SU-DHL-6 (cell line): ENCODE measurements around the gene ITSN1.

Experiments
- H2AFZ ChIP-seq: fragments of 200-600 bp; sonication (generic); 2 replicates; pipeline ENCODE4 v1.6.1; 2014; ENCODE audit warnings: low read depth, mild to moderate bottlenecking, moderate library complexity, mixed read lengths, antibody characterized with exemption, low read length; ENCODE audit not compliant: severe bottlenecking
- H3F3A ChIP-seq: fragments of 200-600 bp; shearing (Covaris generic); 2 replicates; pipeline ENCODE4 v1.6.0; 2016; ENCODE audit warnings: antibody characterized with exemption, mild to moderate bottlenecking; ENCODE audit not compliant: insufficient read depth
- H3K27ac ChIP-seq: fragments of 200-600 bp; sonication (generic); 2 replicates; pipeline ENCODE4 v1.5.1; 2016; ENCODE audit warnings: low read depth, mild to moderate bottlenecking, low read length, moderate library complexity, mixed read lengths
- H3K27me3 ChIP-seq: fragments of 200-600 bp; sonication (generic), shearing (Covaris generic); 2 replicates; pipeline ENCODE4 v1.6.0; 2014; ENCODE audit warnings: mild to moderate bottlenecking, low read length
- H3K36me3 ChIP-seq: fragments of 200-600 bp; sonication (generic); 2 replicates; pipeline ENCODE4 v1.6.1; 2014; ENCODE audit warnings: mild to moderate bottlenecking, low read length, mixed read lengths
- H3K4me2 ChIP-seq: fragments of 300-600, 200-600 bp; shearing (Covaris generic), sonication (generic); 2 replicates; pipeline ENCODE4 v1.6.0; 2014; ENCODE audit warnings: low read length, low read depth, mild to moderate bottlenecking; ENCODE audit not compliant: poor library complexity, severe bottlenecking
- H3K4me3 ChIP-seq: fragments of 200-600 bp; sonication (generic); 2 replicates; pipeline ENCODE4 v1.5.1; 2014; ENCODE audit warnings: antibody characterized with exemption, low read length, mild to moderate bottlenecking, mixed read lengths; ENCODE audit not compliant: insufficient read depth, poor library complexity, severe bottlenecking
- H3K79me2 ChIP-seq: fragments of 200-600 bp; sonication (generic); 2 replicates; pipeline ENCODE4 v1.6.1; 2014; ENCODE audit warnings: mild to moderate bottlenecking, low read length, moderate library complexity; ENCODE audit not compliant: insufficient read depth
- H3K9ac ChIP-seq: fragments of 200-600 bp; sonication (generic); 2 replicates; pipeline ENCODE4 v1.7.0; 2014; ENCODE audit warnings: mild to moderate bottlenecking, low read length
- H3K9me2 ChIP-seq: fragments of 200-600 bp; sonication (generic); replicated peaks from 2 replicates; pipeline ENCODE4 v1.6.1; 2014; ENCODE audit warnings: low read length; ENCODE audit not compliant: insufficient read depth
- H3K9me3 ChIP-seq: fragments of 200-600 bp; sonication (generic); 2 replicates; pipeline ENCODE4 v1.6.1; 2014; ENCODE audit warnings: low read length, mixed read lengths; ENCODE audit not compliant: insufficient read depth
- H4K20me1 ChIP-seq: fragments of 200-600 bp; sonication (generic); 2 replicates; pipeline ENCODE4 v1.6.1; 2014; ENCODE audit warnings: low read depth, mild to moderate bottlenecking, antibody characterized with exemption, low read length, moderate library complexity, mixed read lengths
- CTCF ChIP-seq: fragments of 200-600 bp; sonication (generic); IDR thresholded peaks from one replicate; pipeline ENCODE4 v1.5.1; 2017; ENCODE audit warnings: antibody characterized with exemption, mild to moderate bottlenecking, low read length, moderate library complexity; ENCODE audit not compliant: insufficient read depth, poor library complexity, severe bottlenecking
- EZH2phosphoT487 ChIP-seq: fragments of 200-600 bp; sonication (generic), shearing (Covaris generic); conservative IDR thresholded peaks from 2 replicates; pipeline ENCODE4 v1.6.1; 2018; ENCODE audit warnings: mild to moderate bottlenecking, antibody characterized with exemption, low read length, moderate library complexity, mixed read lengths

ITSN1 gene

DNA sequence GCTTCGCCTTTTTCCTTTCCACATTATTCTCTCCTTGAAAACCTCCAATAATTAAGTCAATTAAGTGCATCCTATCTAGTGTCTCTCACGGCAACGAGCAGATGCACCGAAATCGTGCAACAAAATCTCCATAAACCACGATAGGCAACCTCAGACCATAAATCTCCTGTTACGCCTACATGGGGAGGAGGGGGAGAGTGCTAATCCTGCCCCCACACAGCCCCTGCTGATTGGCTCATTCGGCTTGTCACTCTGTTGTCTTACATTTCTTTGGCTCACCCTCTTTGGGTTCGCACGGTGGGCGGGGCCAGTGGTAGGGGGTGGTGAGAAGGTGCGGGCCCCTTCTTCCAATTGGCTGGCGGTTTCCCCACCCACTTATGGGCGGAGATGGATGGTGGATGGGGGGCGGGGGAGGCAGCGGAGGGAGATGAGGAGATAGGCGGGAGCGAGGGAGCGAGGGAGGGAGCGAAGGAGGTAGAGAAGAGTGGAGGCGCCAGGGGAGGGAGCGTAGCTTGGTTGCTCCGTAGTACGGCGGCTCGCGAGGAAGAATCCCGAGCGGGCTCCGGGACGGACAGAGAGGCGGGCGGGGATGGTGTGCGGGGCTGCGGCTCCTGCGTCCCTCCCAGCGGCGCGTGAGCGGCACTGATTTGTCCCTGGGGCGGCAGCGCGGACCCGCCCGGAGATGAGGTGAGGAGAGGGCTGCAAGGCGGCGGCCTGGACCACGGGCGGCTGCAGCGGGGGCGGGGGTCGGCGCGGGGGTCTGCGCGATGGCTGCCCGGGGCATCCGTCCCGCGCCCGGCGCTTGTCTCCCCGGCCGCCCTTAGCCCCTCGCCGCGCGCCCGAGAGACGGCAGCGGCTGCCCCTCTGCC lies at the start of gene ITSN1:
Gene ITSN1, plus strand, starts transcription at position 475 of the 869 bp plus-strand sequence. CDS start 76,328 bp downstream, outside the sequence.
- no peaks in the 10 kb centered on the region for H3K9me3 ChIP-seq
- peak within 1 kb of the TSS; percentile 64 for H3K4me3 ChIP-seq
- H3K9ac ChIP-seq: peak within 1 kb of the TSS; percentile 63
- H4K20me1 ChIP-seq: no peaks in the 10 kb centered on the region
- no peaks in the 10 kb centered on the region for H3K9me2 ChIP-seq
- 0 out of 2 replicates have a peak, but pooled peaks cover 5% of the 10 kb centered on the region for H3F3A ChIP-seq
- no peaks in the 10 kb centered on the region for H3K36me3 ChIP-seq
- H3K27ac ChIP-seq: peak within 1 kb of the TSS; percentile 71
- TF ChIP-seq EZH2phosphoT487 (no peak), CTCF (no peak)
- H3K4me2 ChIP-seq: peak within 1 kb of the TSS; percentile 68
- H3K27me3 ChIP-seq: no peaks in the 10 kb centered on the region
- H3K79me2 ChIP-seq: peaks cover 5% of the 10 kb centered on the region; the same call in 1 of the 2 replicates
- H2AFZ ChIP-seq: peak within 1 kb of the TSS; percentile 89

GRCh38 chr21:33598051-33598450 lies 44.2 kb upstream of the ITSN1 start:
- H3K9ac ChIP-seq: no peak overlapping the region
- H3K9me2 ChIP-seq: no peaks in the 10 kb centered on the region
- H4K20me1 ChIP-seq: no peaks in the 10 kb centered on the region
- no peak overlapping the region for H3K4me2 ChIP-seq
- H3K27ac ChIP-seq: no peak overlapping the region
- H3K79me2 ChIP-seq: no peaks in the 10 kb centered on the region
- TF ChIP-seq EZH2phosphoT487: no peak
- TF ChIP-seq CTCF: no peak
- H2AFZ ChIP-seq: no peak overlapping the region
- no peaks in the 10 kb centered on the region; the same call in 1 of the 2 replicates for H3F3A ChIP-seq
- peaks cover 4% of the 10 kb centered on the region; the same call in 1 of the 2 replicates for H3K36me3 ChIP-seq
- no peaks in the 10 kb centered on the region for H3K9me3 ChIP-seq
- H3K4me3 ChIP-seq: no peak overlapping the region
- no peaks in the 10 kb centered on the region for H3K27me3 ChIP-seq

DNA sequence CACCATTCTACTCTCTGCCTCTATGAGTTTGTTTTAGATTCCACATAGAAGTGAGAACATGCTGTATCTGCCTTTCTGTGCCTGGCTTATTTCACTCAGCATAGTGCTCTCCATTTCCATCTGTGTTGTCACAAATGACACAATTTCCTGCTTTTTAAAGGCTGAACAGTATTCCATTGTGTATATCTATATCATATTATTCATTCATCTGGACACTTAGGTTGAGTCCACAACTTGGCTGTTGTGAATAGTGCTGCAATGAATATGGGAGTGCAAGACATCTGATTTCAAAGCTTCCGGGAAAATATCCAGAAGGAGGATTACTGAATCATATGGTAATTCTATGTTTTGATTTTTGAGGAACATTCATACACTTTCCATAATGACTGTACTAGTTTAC lies 33.7 kb upstream of the ITSN1 start:
- Histone ChIP-seq H3K4me3 (no peak overlapping the region), H3K27me3 (no peaks in the 10 kb centered on the region), H3K9ac (no peak overlapping the region), H3K4me2 (no peak overlapping the region), H3K27ac (no peak overlapping the region), H4K20me1 (no peaks in the 10 kb centered on the region), H3K79me2 (no peaks in the 10 kb centered on the region), H3K9me3 (no peaks in the 10 kb centered on the region), H3K36me3 (no peaks in the 10 kb centered on the region), H3K9me2 (no peaks in the 10 kb centered on the region), H3F3A (no peaks in the 10 kb centered on the region; the same call in 1 of the 2 replicates), H2AFZ (no peak overlapping the region)
- no peak for TF ChIP-seq CTCF
- TF ChIP-seq EZH2phosphoT487: no peak
